Stimulated activated naive B cell treated with anti-CD40 and anti-IgM and Interleukin-4, amounts not matched to agents 10 μg/mL and 1 μg/mL and 100 μg/mL, for 72 hours (primary cell): ENCODE results near the gene COA8.

ENCODE experiments used
- ATAC-seq, 2 donors: fragments of 150-1000 bp; cut with Tn5 transposase; replicated peaks; 2 replicates each; pipeline ENCODE4 v1.10.0; 2021; ENCODE audit warnings: moderate library complexity in 1 of 2
- DNase-seq: peaks from one replicate; pipeline ENCODE4 v3.0.0; 2021
- H3K27ac Mint-ChIP-seq: one replicate; pipeline ENCODE4 v1.8.0; 2022; ENCODE audit warnings: mild to moderate bottlenecking, mixed read lengths
- H3K27me3 Mint-ChIP-seq, 2 donors: one replicate each; pipeline ENCODE4 v1.8.0; 2022; ENCODE audit warnings: mixed read lengths in 2 of 2
- H3K36me3 Mint-ChIP-seq, 2 donors: one replicate each; pipeline ENCODE4 v1.8.0; 2022; ENCODE audit warnings: mixed read lengths in 2 of 2, mild to moderate bottlenecking in 1 of 2
- H3K4me1 Mint-ChIP-seq, 2 donors: one replicate each; pipeline ENCODE4 v1.8.0; 2022; ENCODE audit warnings: mixed read lengths in 2 of 2, mild to moderate bottlenecking in 1 of 2
- H3K4me3 Mint-ChIP-seq, 2 donors: one replicate each; pipeline ENCODE4 v1.8.0; 2022; ENCODE audit warnings: mild to moderate bottlenecking in 2 of 2, mixed read lengths in 2 of 2, moderate library complexity in 1 of 2
- H3K9me3 Mint-ChIP-seq, 2 donors: one replicate each; pipeline ENCODE4 v1.8.0; 2022; ENCODE audit warnings: mixed read lengths in 2 of 2, mild to moderate bottlenecking in 1 of 2

Gene COA8

GRCh38 chr14:103545915-103546651, 16.7 kb upstream of the COA8 start:
- Mint-ChIP-seq H3K27me3 (peaks cover 7 to 8% of the 10 kb centered on the region in 2 donors), H3K36me3 (peaks cover 0 to 3% of the 10 kb centered on the region in 2 donors), H3K4me1 (peaks cover 2 to 5% of the 10 kb centered on the region in 2 donors), H3K4me3 (no peak overlapping the region), H3K27ac (no peak overlapping the region), H3K9me3 (no peaks in the 10 kb centered on the region)
- ATAC-seq: no peak
- no peak for DNase-seq

DNA sequence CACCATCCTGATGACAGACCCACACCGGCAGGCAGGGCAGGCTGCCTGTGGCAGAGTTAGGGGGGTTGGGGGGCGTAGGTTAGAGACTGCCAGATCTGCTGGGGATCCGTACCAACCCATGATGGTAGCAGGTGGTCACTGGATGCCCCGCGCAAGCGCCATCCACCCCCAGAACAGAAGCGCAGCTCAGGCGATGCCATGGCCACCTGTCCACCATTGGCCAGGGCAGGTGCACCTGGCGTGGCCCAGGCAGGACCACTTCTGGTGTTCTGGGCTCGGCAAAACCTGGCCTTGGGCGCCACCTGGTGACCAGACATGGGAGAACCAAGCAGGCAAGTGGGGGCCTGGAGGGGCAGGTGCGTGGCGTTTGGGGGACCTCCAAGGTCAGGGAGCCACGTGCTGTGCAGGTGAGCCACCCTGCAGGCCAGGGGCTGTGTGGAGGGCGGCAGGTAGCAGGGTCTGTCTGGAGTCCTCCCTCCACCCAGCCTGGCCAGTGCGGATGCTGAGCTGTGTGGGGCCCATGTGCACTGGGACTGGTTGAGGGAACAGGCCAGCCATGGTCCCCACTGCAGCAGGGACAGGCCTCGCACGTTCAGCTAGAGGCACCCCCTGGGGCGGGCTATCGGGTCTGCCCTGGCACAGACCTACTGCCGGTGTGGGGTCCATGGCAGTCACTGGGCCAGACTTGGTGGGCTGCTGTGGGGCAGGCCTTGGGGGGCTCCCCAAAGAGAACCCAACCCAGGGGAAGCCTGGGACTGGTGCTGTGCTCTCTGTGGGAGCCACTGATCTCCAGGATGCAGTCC, 15.9 kb upstream of the COA8 start:
- Mint-ChIP-seq H3K36me3 (peaks cover 3 to 4% of the 10 kb centered on the region in 2 donors), H3K27me3 (peaks cover 1 to 4% of the 10 kb centered on the region in 2 donors), H3K27ac (no peak overlapping the region), H3K9me3 (no peaks in the 10 kb centered on the region), H3K4me1 (peaks cover 5 to 7% of the 10 kb centered on the region in 2 donors), H3K4me3 (no peak overlapping the region)
- DNase-seq (peak; percentile 57), ATAC-seq (peak; percentile 89 to 90)

- H3K27me3 Mint-ChIP-seq: no peaks in the 10 kb centered on the region
- ATAC-seq (no peak), DNase-seq (no peak)
- peaks cover 5 to 9% of the 10 kb centered on the region in 2 donors for H3K4me1 Mint-ChIP-seq
- H3K27ac Mint-ChIP-seq: no peak overlapping the region
- H3K9me3 Mint-ChIP-seq: no peaks in the 10 kb centered on the region
- peaks cover 3 to 7% of the 10 kb centered on the region in 2 donors for H3K36me3 Mint-ChIP-seq
- no peak overlapping the region for H3K4me3 Mint-ChIP-seq
Measured at GRCh38 chr14:103547455-103547940, 15.3 kb upstream of the COA8 start.

- Mint-ChIP-seq H3K27me3 (no peaks in the 10 kb centered on the region), H3K4me3 (no peak overlapping the region), H3K36me3 (peaks cover 3 to 12% of the 10 kb centered on the region in 2 donors), H3K9me3 (no peaks in the 10 kb centered on the region), H3K27ac (no peak overlapping the region), H3K4me1 (peaks cover 5 to 10% of the 10 kb centered on the region in 2 donors)
- ATAC-seq: no peak
- no peak for DNase-seq
Measured at GRCh38 chr14:103547941-103548462, 14.8 kb upstream of the COA8 start.

DNA sequence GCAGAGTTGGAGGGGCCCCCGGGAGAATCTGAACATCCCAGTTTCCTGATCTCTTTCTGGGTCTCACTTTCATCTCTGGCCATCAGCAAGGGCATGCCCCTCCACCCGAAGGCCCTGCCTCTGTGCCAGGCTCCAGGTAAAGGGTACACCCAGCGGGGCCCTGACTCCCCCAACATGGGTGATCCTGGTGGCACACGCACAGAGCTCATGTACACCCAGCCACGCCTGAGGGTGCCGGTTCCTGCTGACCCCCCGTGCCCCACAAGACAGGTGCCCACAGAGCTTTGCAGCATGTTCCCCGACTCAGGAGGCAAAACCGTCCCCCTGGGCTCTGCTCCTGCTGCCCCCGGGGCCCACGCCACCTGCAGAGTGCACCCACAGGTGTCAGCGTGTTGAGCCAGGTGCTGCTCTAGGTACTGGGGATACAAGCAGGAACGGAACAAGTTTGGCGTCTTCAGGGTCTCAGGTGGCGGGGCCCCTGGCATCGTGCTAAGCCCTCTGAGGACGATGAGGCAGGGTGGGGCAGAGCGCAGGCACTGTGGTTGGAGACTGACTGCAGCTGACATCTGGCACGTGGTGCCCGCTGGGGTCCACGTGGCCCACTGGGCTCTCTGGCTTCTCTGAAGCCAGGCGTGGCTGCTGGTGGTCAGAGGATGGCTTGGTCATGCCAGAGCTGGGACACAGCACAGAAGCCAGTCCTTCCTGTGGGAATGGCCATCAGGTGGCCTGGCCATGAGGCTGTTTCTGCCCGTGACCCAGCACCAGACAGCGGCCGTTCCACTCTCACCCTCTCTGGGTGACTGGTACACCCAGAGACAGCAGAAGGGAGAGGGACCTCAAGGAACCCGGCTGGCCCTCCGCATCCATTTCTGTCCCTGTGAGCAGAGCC, 14.1 kb upstream of the COA8 start:
- no peak overlapping the region for H3K4me3 Mint-ChIP-seq
- DNase-seq (no peak), ATAC-seq (no peak)
- H3K9me3 Mint-ChIP-seq: no peaks in the 10 kb centered on the region
- no peaks in the 10 kb centered on the region for H3K27me3 Mint-ChIP-seq
- H3K27ac Mint-ChIP-seq: no peak overlapping the region
- H3K4me1 Mint-ChIP-seq: peaks cover 5 to 10% of the 10 kb centered on the region in 2 donors
- H3K36me3 Mint-ChIP-seq: peaks cover 3 to 16% of the 10 kb centered on the region in 2 donors

GRCh38 chr14:103549361-103550311, 13.1 kb upstream of the COA8 start:
- no peak overlapping the region for H3K4me3 Mint-ChIP-seq
- ATAC-seq: no peak

DNA sequence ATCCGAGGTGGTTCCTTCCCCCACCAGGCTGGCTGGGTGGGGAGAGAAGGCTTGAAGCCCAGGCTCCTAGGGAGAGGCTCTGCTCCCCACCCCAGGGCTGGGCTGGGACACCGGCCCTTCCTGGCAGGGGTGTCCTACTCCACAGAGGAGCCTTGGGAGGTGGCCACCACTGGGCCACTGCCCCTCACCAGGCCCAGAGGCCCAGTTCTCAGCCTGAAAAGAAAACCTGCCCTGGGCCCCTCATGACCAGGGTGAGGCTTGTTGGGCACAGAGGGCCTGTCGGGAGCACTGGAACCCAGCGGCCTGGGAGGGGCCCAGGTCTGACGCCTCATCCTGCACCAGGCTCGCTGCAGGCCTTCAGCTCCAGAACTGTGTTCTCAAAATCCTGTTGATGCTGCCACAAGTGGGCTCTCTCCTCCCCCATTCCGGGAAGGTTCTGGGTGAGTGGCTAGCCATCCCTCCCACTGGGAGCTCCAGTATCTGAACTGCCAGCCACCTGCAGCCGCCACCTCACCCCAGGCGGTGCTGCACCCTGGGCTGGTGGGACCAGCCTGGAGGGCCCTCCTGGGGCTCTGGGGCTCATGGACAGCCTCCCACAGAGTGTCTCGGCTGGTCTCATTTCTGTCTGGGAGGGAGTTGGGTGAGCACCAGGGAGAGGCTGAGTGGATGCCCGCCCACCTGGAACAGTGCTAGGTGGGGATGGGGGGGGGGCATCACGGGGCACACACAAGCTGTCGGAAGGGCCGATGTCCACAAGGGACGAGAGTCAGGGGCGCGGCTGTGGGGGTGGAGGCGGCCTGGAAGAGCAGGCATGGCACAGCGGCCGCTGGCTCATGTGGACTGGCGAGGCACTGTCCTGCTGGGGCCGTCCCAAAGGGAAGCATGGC, 12.1 kb upstream of the COA8 start:
- ATAC-seq: no peak
- Mint-ChIP-seq H3K36me3 (peaks cover 5 to 21% of the 10 kb centered on the region in 2 donors), H3K9me3 (no peaks in the 10 kb centered on the region), H3K27me3 (no peaks in the 10 kb centered on the region), H3K4me1 (peaks cover 15 to 17% of the 10 kb centered on the region in 2 donors), H3K27ac (no peak overlapping the region), H3K4me3 (no peak overlapping the region)
- DNase-seq: no peak

More at GRCh38 chr14:103549361-103550311, 13.1 kb upstream of the COA8 start:
- H3K36me3 Mint-ChIP-seq: peaks cover 3 to 16% of the 10 kb centered on the region in 2 donors
- no peaks in the 10 kb centered on the region for H3K9me3 Mint-ChIP-seq
- H3K4me1 Mint-ChIP-seq: peaks cover 6 to 10% of the 10 kb centered on the region in 2 donors
- DNase-seq: no peak
- no peak overlapping the region for H3K27ac Mint-ChIP-seq
- no peaks in the 10 kb centered on the region for H3K27me3 Mint-ChIP-seq

DNA sequence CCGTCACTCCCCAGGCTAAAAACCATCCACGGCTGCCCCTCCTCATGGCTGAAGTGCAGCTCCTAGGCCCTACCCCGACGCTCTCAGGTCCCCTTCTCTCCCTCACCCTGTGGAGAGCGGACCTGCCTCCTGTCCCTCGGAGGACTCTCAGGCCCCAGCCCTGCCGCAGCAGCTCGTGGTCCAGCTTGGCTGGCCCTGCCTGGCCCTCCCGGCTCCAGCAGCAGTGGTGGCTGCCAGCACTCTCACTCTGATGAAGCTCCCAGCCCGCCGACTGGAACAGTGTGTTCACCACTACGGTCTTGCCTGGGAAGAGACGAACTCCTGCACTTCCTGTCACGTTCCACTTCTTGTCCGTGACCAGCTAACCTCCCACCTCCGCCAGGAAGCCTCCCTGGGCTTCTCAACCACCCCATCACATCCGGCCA, 11.4 kb upstream of the COA8 start:
- H3K4me1 Mint-ChIP-seq: peaks cover 17 to 21% of the 10 kb centered on the region in 2 donors
- no peaks in the 10 kb centered on the region for H3K9me3 Mint-ChIP-seq
- H3K36me3 Mint-ChIP-seq: peaks cover 5 to 21% of the 10 kb centered on the region in 2 donors
- no peaks in the 10 kb centered on the region for H3K27me3 Mint-ChIP-seq
- no peak for DNase-seq
- ATAC-seq: no peak
- no peak overlapping the region for H3K4me3 Mint-ChIP-seq
- no peak overlapping the region for H3K27ac Mint-ChIP-seq

DNA sequence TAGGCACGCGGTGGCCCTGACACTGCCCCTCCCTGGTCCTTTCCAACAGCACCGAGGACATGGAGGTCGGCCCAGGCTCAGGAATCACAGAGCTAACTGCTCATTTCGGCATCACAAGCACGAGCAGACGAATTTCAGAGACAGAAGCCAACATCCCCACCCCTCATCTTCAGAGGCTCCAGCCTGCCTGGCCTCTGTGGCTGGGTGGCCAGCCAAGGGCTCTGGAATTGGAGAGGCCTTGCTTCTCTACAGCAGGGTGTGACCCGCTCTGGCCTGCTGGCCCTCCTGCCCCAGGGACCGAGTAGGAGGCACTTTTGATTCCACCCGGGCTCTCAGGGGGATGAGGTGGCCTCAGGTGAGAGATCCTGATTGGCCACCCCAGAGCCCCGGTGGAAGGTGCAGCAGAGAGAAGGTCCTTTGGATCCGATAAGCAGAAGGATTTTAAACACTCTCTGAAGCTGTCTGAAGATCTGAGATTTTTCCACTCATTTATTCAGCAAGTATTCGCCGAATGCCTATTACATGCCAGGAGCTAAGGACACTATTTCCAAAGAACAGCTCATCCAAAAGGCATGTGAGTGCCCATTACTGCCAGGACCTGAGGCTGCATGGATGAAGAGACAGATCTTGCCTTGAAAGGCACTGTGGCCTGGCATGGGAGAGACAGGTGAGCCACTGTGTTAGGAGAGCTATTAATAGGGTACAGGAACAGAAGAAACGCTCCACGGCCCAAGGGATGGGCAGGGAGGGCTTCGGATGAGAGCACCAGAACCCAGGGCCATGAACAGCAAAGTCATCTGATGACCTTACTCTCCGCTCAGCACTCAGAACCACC, 10.5 kb upstream of the COA8 start:
- Mint-ChIP-seq H3K4me1 (peaks cover 16 to 17% of the 10 kb centered on the region in 2 donors), H3K36me3 (peaks cover 5 to 21% of the 10 kb centered on the region in 2 donors), H3K9me3 (no peaks in the 10 kb centered on the region), H3K4me3 (no peak overlapping the region), H3K27me3 (no peaks in the 10 kb centered on the region), H3K27ac (no peak overlapping the region)
- DNase-seq (no peak), ATAC-seq (no peak)

- Mint-ChIP-seq H3K4me3 (no peak overlapping the region), H3K27ac (no peak overlapping the region), H3K9me3 (no peaks in the 10 kb centered on the region), H3K4me1 (peaks cover 16 to 17% of the 10 kb centered on the region in 2 donors), H3K27me3 (no peaks in the 10 kb centered on the region), H3K36me3 (peaks cover 5 to 21% of the 10 kb centered on the region in 2 donors)
- DNase-seq (no peak), ATAC-seq (no peak)
Measured at GRCh38 chr14:103552846-103553210, 9.9 kb upstream of the COA8 start.

- ATAC-seq: no peak
- no peaks in the 10 kb centered on the region for H3K27me3 Mint-ChIP-seq
- H3K27ac Mint-ChIP-seq: peak overlapping the region; percentile 7
- peaks cover 24 to 32% of the 10 kb centered on the region in 2 donors for H3K4me1 Mint-ChIP-seq
- no peak for DNase-seq
- H3K36me3 Mint-ChIP-seq: peaks cover 18 to 37% of the 10 kb centered on the region in 2 donors
- no peak overlapping the region for H3K4me3 Mint-ChIP-seq
- H3K9me3 Mint-ChIP-seq: no peaks in the 10 kb centered on the region
Measured at GRCh38 chr14:103555559-103556337, 7.0 kb upstream of the COA8 start.
